Heart right ventricle (tissue), 16 donors: ENCODE data around the gene SSU72. TPM values are rescaled to one million over a fixed set of nuclear protein-coding genes. Genes with fewer than 3 reads are reported as not detected.
"Not testable (repeated sequence)": the region's sequence is repeated elsewhere in the genome, so short reads cannot be mapped to it uniquely, and the experiment has no call there.

Experiments
- ATAC-seq, 8 donors: fragments of 200-7000 bp; cut with Tn5 transposase; one replicate each; pipeline ENCODE4 v1.9.1; 2020; ENCODE audit warnings: mild to moderate bottlenecking in 8 of 8, moderate library complexity in 8 of 8, moderate number of reproducible peaks in 1 of 8
- DNase-seq, 2 donors: peaks; one replicate each; pipeline ENCODE4 v3.0.0-alpha.2; 2020
- H3K27ac ChIP-seq, 10 donors: fragments of 200-600 bp; sonication (generic) in 2 of 10; one replicate each; pipeline versions ENCODE4 v1.5.0 to v1.8.0; 2020 to 2022; ENCODE audit warnings: mild to moderate bottlenecking in 3 of 10
- H3K27me3 ChIP-seq, 7 donors: fragments of 200-600 bp; one replicate each; pipeline ENCODE4 v1.8.0; 2021 to 2022; ENCODE audit warnings: mild to moderate bottlenecking in 2 of 7
- H3K36me3 ChIP-seq, 9 donors: fragments of 200-600 bp; sonication (generic) in 1 of 9; one replicate each; pipeline versions ENCODE4 v1.5.0 to v1.8.0; 2020 to 2022; ENCODE audit warnings: mild to moderate bottlenecking in 2 of 9
- H3K4me1 ChIP-seq, 9 donors: fragments of 200-600 bp; sonication (generic) in 1 of 9; one replicate each; pipeline versions ENCODE4 v1.5.0 to v1.8.0; 2020 to 2022; ENCODE audit warnings: mild to moderate bottlenecking in 4 of 9
- H3K4me3 ChIP-seq, 10 donors: fragments of 200-600 bp; sonication (generic) in 2 of 10; one replicate each; pipeline versions ENCODE4 v1.5.0 to v1.8.0; 2020 to 2022; ENCODE audit warnings: mild to moderate bottlenecking in 7 of 10, moderate library complexity in 2 of 10
- H3K9me3 ChIP-seq, 11 donors: fragments of 200-600 bp in 10 of 11; sonication (generic) in 2 of 11; one replicate each; pipeline versions ENCODE4 v1.5.0 to v1.8.0; 2013 to 2022; ENCODE audit warnings: mild to moderate bottlenecking in 2 of 11, control low read depth in 1 of 11, moderate library complexity in 1 of 11
- CTCF ChIP-seq, 9 donors: fragments of 200-600 bp; sonication (generic) in 2 of 9; IDR thresholded peaks; one replicate each; pipeline versions ENCODE4 v1.5.0 to v1.8.0; 2021 to 2022; ENCODE audit warnings: antibody characterized with exemption in 9 of 9, mild to moderate bottlenecking in 5 of 9, moderate library complexity in 1 of 9
- WGBS, 2 donors: extraction: QIAGEN DNeasy Blood & Tissue Kit; methylation state at CpG; one replicate each; pipeline ENCODE4 v1.1.7; 2013; ENCODE audit warnings: inconsistent platforms in 1 of 2; 5-methylcytosine and 5-hydroxymethylcytosine counted together
- intact Hi-C, 10 donors: fragments of 100-400 bp; cut with DNase I; formaldehyde crosslinking; loops; one replicate each; pipeline versions ENCODE4 v1.11.1 to v1.14.2; 2022
- polyA plus RNA-seq, 2 donors: library from polyadenylated mRNA; stranded (reverse); fragments of 200-250 nt; gene quantifications; one replicate each; pipeline ENCODE4 v1.2.3, GENCODE V29; 2013
- total RNA-seq, 10 donors: library from RNA; stranded (reverse); fragmentation: NEBNext Ultra II Directional in 3 of 10; extraction: Animal tissue kit (Norgen Biotek cat#: 25700) in 3 of 10; gene quantifications; one replicate each; pipeline versions ENCODE4 v1.2.1 to v1.2.4, GENCODE V29; 2021 to 2023
- donor health status: Arrhythmogenic right ventricular cardiomyopathy.
- donor health status: ischemic (EF 13 %, LVEDD 7.1; RV severe dilation, severe dysfunction).
- donor health status: healthy with polysubstance abuse.
- donor health status: DM: no; HTN: yes; CAD: no.
- donor health status: DM: no; HTN: no; CAD: no.
- donor health status: ischemic (EF 25% LVEDD 6.9; RV normal size, moderate dysfunction).
- donor health status: ischemic (EF 25% LVEDD 5.7; RV mildly dilated, moderate dysfunction).
- donor health status: healthy.
- donor health status: DM: yes; HTN: yes; CAD: no.
- donor health status: Ischemic cardiomyopathy.
- donor health status: ischemic (EF 35%, LVEDD 5.7; RV mildly dilated, moderate dysfunction).
- donor health status: nonischemic (EF 11% LVEDD 7.7; RV severe dilation, severe dysfunction).
- donor health status: DM: yes; HTN: yes; CAD: no.
- donor health status: PGD.
- donor health status: ischemic (EF 29% LVEDD 5.4; RV normal size, mild dysfunction).
- donor health status: nonischemic (EF 23%, LVEDD 6.1; RV moderate dilation, normal function).

Gene SSU72
- total and polyA plus RNA-seq, 12 donors, result 73.8 to 138 (median 87.2) TPM

- Histone ChIP-seq H3K36me3 (peaks cover 0 to 10% (median under 1%) of the 10 kb centered on the region in 9 donors), H3K27me3 (peaks cover 0 to 14% (median 0%) of the 10 kb centered on the region in 7 donors), H3K4me3 (no peak overlapping the region), H3K27ac (peak overlapping the region in 1 of 10 donors; percentile 16), H3K9me3 (peaks cover 0 to 13% (median 5%) of the 10 kb centered on the region in 11 donors), H3K4me1 (peaks cover 0 to 26% (median 16%) of the 10 kb centered on the region in 9 donors)
- TF ChIP-seq CTCF (IDR thresholded peaks at IDR 0.05), result no peak
- no peak for DNase-seq
- ATAC-seq, result no peak
- 79 to 82% methylated on average over 48 of the region's 48 CpGs for WGBS, 2 donors
- intact Hi-C loops, result no loop called here
Observed at GRCh38 chr1:1536019-1536937, 38.4 kb downstream of the SSU72 start.

DNA sequence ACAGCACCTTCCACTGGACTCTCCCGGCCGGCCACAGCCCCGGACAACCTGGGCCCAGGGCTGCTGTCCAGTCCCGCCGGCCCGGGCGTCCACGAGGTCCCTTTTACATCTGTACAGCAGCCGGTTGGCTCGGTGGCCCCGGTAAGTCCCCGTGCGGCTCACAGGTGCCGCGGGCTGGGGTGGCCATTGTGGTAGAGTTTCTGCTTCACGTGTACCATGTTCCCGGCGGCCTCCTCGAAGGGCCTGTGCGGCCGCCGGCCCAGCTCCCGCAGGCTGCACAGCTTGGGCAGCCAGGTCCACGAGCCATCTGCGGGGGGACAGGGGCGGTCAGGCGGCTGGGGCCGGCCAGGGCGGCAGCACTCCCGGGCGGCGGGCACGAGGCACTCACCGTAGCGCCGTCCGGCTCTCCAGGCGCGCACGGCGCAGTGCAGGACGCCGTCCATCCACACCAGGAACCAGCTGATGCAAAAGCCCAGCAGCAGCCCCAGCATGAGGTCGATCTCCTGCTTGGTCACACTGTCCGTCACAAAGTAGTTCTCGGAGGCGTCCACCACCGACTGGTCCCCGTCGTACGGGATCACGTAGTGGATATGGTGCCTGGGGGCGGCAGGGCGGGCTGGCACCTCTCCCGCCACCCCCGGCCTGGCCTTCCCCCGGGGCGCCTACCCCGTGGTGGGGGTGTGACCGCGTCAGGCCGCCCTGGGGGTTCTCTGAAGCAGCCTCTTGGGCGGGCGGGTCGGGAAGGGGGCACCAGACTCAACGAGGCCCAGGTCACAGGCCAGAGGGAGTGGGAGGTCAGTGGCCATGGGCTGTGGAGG, 39.3 kb downstream of the SSU72 start:
- Histone ChIP-seq H3K4me3 (no peak overlapping the region), H3K9me3 (peaks cover 0 to 18% (median 5%) of the 10 kb centered on the region in 11 donors), H3K27ac (no peak overlapping the region), H3K36me3 (peaks cover 0 to 9% (median 0%) of the 10 kb centered on the region in 9 donors), H3K4me1 (peaks cover 0 to 18% (median 8%) of the 10 kb centered on the region in 9 donors), H3K27me3 (peaks cover 0 to 5% (median 0%) of the 10 kb centered on the region in 7 donors)
- TF ChIP-seq CTCF (IDR thresholded peaks at IDR 0.05), result no peak
- DNase-seq, result no peak
- WGBS, 2 donors, result 94 to 95% methylated on average over 66 of the region's 66 CpGs
- intact Hi-C loops, result no loop called here
- ATAC-seq, result no peak

DNA sequence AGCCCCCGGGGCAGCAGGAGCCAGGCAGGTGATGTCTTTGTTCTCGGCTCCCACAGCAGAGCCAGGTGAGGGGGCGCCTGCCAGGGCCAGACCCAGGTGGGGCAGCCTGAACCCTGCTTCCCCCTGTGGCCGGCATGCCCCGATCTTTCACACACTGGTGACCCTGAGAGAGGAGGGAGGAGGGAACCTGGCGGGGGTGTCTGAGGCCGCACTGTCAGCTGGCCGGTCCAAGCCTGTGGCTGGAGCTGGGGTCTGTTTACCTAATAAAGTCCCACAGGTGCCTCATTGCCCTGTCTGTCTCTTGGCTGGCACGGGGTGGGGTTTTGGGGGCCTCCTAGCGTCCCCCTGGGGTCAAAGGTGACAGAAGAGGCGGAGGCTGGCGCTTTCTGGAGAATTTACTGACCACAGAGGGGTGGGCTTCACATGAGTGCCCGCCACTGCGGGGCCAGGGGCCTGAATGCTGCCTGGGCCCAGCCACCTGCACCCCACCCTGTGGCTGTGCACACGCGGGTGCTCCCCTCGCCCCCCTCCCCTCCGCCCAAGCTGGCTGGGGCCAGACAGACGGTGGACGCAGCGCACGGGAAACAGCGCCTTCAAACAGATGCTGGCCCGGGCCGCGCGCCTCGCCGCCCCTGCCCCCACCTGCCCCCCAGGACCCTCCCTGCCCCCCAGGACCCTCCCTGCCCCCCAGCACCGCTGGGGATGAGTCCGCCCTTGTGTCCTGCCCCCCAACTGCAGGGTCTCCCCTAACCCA, 40.1 kb downstream of the SSU72 start:
- Histone ChIP-seq H3K9me3 (peaks cover 0 to 18% (median 5%) of the 10 kb centered on the region in 11 donors), H3K4me3 (no peak overlapping the region), H3K27ac (no peak overlapping the region), H3K27me3 (peaks cover 0 to 4% (median 0%) of the 10 kb centered on the region in 7 donors), H3K4me1 (peaks cover 0 to 17% (median 7%) of the 10 kb centered on the region in 9 donors), H3K36me3 (peaks cover 0 to 13% (median 3%) of the 10 kb centered on the region in 9 donors)
- DNase-seq (no peak), ATAC-seq (peak in 3 of 8 donors; percentile 1 to 10 (median 7))
- WGBS, 2 donors, result 90 to 91% methylated on average over 25 to 31 of the region's 31 CpGs
- intact Hi-C loops, result no loop called here
- no peak for TF ChIP-seq CTCF (IDR thresholded peaks at IDR 0.05)

GRCh38 chr1:1533894-1534291, 40.8 kb downstream of the SSU72 start:
- intact Hi-C loops, DNase-seq, H3K27me3 ChIP-seq, H3K4me3 ChIP-seq, H3K4me1 ChIP-seq: not testable (repeated sequence)
- ATAC-seq, result peak in 4 of 8 donors; percentile 1 to 10 (median 6)
- Histone ChIP-seq H3K36me3 (peaks cover 0 to 19% (median 6%) of the 10 kb centered on the region in 9 donors), H3K9me3 (peaks cover 0 to 18% (median 5%) of the 10 kb centered on the region in 11 donors), H3K27ac (peak overlapping the region in 2 of 10 donors; percentile 19 to 74)
- 70 to 73% methylated on average over 12 to 17 of the region's 18 CpGs for WGBS, 2 donors

- Histone ChIP-seq H3K9me3 (peaks cover 0 to 18% (median 5%) of the 10 kb centered on the region in 11 donors), H3K36me3 (peaks cover 0 to 24% (median 6%) of the 10 kb centered on the region in 9 donors), H3K27ac (peak overlapping the region in 6 of 10 donors; percentile 30 to 74 (median 46))
- H3K27me3 ChIP-seq, intact Hi-C loops, H3K4me1 ChIP-seq, H3K4me3 ChIP-seq: not testable (repeated sequence)
- ATAC-seq (peak; percentile 23 to 80 (median 72)), DNase-seq (peak in 1 of 2 donors; percentile 21)
- WGBS, 2 donors, result 53 to 56% methylated on average over 13 to 20 of the region's 22 CpGs
Observed at GRCh38 chr1:1533176-1533893, 41.3 kb downstream of the SSU72 start.
